Activated naive CD4-positive, alpha-beta T cell treated with anti-CD3 and anti-CD28 coated beads, Interleukin-2, amount 50 U/mL, for 72 hours (primary cell): ENCODE results near the gene RNGTT. TPM values are rescaled to one million over a fixed set of nuclear protein-coding genes. Genes with fewer than 3 reads are reported as not detected.
"Not testable (repeated sequence)": the region's sequence is repeated elsewhere in the genome, so short reads cannot be mapped to it uniquely, and the experiment has no call there.

ENCODE experiments used
- ATAC-seq, 2 donors: fragments of 150-1000 bp; cut with Tn5 transposase; 2 replicates each; pipeline ENCODE4 v1.10.0; 2021; ENCODE audit warnings: mild to moderate bottlenecking in 2 of 2, moderate library complexity in 2 of 2
- DNase-seq, 2 donors: peaks; one replicate each; pipeline ENCODE4 v3.0.0; 2021 to 2022; ENCODE audit warnings: low spot score in 2 of 2
- H3K27ac Mint-ChIP-seq, 2 donors: one replicate each; pipeline ENCODE4 v1.8.0; 2022; ENCODE audit warnings: mild to moderate bottlenecking in 2 of 2, mixed read lengths in 2 of 2
- H3K36me3 Mint-ChIP-seq, 2 donors: one replicate each; pipeline ENCODE4 v1.8.0; 2022; ENCODE audit warnings: mixed read lengths in 2 of 2
- H3K9me3 Mint-ChIP-seq, 2 donors: one replicate each; pipeline ENCODE4 v1.8.0; 2022; ENCODE audit warnings: mixed read lengths in 2 of 2
- total RNA-seq, 2 donors: library from RNA; stranded (reverse); gene quantifications; one replicate each; pipeline ENCODE4 v1.2.3, GENCODE V29; 2022

The RNGTT gene
- total RNA-seq, 2 donors from 2014 or later = 22.3 to 28.7 TPM

DNA sequence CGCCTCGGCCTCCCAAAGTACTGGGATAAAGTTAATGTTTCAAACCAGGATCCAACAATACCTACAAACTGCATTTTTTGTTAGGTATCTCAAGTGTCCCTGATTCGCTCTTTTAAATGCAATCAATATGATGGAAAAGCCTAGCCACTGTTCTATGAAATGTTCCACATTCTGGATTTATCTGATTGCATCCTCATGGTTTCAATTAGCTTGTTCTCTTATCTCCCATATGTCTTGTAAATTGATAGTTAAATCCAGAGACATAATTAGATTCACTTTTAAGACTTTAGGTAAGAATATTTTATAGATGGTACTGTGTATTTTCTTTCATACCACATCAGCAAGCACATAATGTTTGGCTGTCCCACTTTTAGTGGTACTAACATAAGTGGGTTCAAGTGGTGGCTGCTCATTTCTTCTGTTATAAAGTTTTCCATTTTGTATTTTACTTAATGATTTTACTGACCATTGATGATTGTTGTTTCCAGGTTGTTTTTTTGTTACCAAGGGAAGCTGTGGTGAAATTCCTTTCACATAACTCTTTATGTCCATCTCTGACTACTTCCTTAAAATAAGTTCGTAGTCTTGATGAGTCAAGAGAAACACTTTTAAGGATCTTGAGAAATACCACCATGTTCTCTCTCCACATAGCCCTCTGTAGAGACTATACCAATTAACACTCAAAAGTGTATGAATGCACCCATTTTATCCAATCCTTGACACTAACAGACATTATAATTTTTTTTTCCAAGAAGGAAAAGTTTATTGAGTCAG lies 40.5 kb downstream of the RNGTT start:
- Mint-ChIP-seq H3K27ac (no peak overlapping the region), H3K36me3 (peaks cover 13 to 15% of the 10 kb centered on the region in 2 donors), H3K9me3 (no peaks in the 10 kb centered on the region)
- ATAC-seq (no peak), DNase-seq (no peak)

GRCh38 chr6:88921734-88922133 lies 41.7 kb downstream of the RNGTT start:
- Mint-ChIP-seq H3K9me3 (no peaks in the 10 kb centered on the region), H3K36me3 (peaks cover 13 to 15% of the 10 kb centered on the region in 2 donors), H3K27ac (no peak overlapping the region)
- ATAC-seq (no peak), DNase-seq (no peak)

GRCh38 chr6:88920774-88921733 lies 42.4 kb downstream of the RNGTT start:
- DNase-seq = no peak
- Mint-ChIP-seq H3K9me3 (no peaks in the 10 kb centered on the region), H3K27ac (no peak overlapping the region), H3K36me3 (peaks cover 13 to 16% of the 10 kb centered on the region in 2 donors)
- no peak for ATAC-seq

DNA sequence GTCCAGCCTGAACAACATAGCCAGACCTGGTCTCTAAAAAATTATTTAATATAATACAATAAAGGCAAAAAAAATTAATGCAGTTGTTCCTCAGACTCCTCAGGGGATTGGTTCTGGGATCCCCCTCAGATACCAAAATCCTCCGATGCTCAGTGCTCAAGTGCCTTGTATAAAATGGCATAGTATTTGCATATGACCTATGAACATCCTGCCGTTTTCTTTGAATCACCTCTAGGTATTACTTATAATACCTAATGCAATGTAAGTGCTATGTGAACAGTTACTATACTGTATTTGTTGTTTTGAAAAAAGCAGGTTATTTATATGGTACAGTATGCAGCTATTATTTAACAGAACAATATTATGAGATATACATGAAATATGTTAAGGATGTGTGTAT lies 43.3 kb downstream of the RNGTT start:
- H3K36me3 Mint-ChIP-seq = peaks cover 13 to 26% of the 10 kb centered on the region in 2 donors
- no peak for ATAC-seq
- H3K9me3 Mint-ChIP-seq = no peaks in the 10 kb centered on the region
- no peak overlapping the region for H3K27ac Mint-ChIP-seq
- DNase-seq = no peak

DNA sequence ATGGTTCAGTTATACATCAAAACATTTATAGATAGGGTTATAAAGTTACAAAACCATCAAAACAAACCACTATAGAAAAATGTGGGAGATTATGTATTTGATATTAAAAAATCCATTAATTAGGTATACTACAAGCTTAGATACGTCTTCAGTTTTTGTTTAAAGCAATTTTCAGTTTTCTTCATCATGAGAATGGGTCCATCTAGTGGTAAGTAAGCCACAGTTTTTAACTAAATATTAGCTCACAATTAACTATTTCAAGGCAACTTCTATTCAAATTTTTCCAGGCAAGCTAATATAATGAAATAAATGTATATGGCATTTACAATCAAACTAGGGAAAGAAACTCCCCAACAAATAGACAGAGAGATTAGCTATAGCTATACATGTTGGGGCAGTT lies 44.4 kb downstream of the RNGTT start:
- Mint-ChIP-seq H3K27ac (no peak overlapping the region), H3K36me3 (peaks cover 8 to 36% of the 10 kb centered on the region in 2 donors), H3K9me3 (no peaks in the 10 kb centered on the region)
- no peak for ATAC-seq
- DNase-seq = no peak

- no peaks in the 10 kb centered on the region for H3K9me3 Mint-ChIP-seq
- no peak for DNase-seq
- ATAC-seq = peak in 1 of 2 donors; percentile 75
- H3K36me3 Mint-ChIP-seq = peaks cover 4 to 23% of the 10 kb centered on the region in 2 donors
- H3K27ac Mint-ChIP-seq = no peak overlapping the region
These were observed 46.7 kb downstream of the RNGTT start for GRCh38 chr6:88916615-88917208.

GRCh38 chr6:88914895-88915598 lies 48.4 kb downstream of the RNGTT start:
- Mint-ChIP-seq H3K36me3 (peaks cover 4 to 34% of the 10 kb centered on the region in 2 donors), H3K9me3 (no peaks in the 10 kb centered on the region), H3K27ac (no peak overlapping the region)
- DNase-seq = no peak
- no peak for ATAC-seq

- peaks cover 4 to 36% of the 10 kb centered on the region in 2 donors for H3K36me3 Mint-ChIP-seq
- no peak overlapping the region for H3K27ac Mint-ChIP-seq
- DNase-seq (no peak), ATAC-seq (no peak)
- no peaks in the 10 kb centered on the region for H3K9me3 Mint-ChIP-seq
These were observed 49.2 kb downstream of the RNGTT start for GRCh38 chr6:88914180-88914579.

DNA sequence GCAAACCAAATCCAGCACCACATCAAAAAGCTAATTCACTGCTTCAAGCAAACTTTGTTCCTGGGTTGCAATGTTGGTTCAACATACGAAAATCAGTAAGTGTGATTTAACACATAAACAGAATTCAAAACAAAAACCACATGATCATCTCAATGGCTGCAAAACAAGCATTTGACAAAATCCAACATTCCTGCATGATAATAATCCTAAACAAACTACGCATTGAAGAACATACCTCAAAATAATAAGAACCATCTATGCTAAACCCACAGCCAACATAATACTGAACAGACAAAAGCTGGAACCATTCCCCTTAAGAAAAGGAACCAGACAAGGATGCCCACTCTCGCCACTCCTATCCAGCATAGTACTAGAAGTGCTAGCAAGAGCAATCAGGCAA lies 49.9 kb downstream of the RNGTT start:
- DNase-seq (no peak), ATAC-seq (no peak)
- Mint-ChIP-seq H3K36me3 (peaks cover 4 to 36% of the 10 kb centered on the region in 2 donors), H3K27ac (no peak overlapping the region), H3K9me3 (no peaks in the 10 kb centered on the region)

GRCh38 chr6:88910922-88911778 lies 52.3 kb downstream of the RNGTT start:
- peaks cover 4 to 36% of the 10 kb centered on the region in 2 donors for H3K36me3 Mint-ChIP-seq
- ATAC-seq (no peak), DNase-seq (no peak)
- no peak overlapping the region for H3K27ac Mint-ChIP-seq
- no peaks in the 10 kb centered on the region for H3K9me3 Mint-ChIP-seq

- ATAC-seq (no peak), DNase-seq (no peak)
- H3K36me3 Mint-ChIP-seq = peaks cover 10 to 22% of the 10 kb centered on the region in 2 donors
- H3K27ac Mint-ChIP-seq = no peak overlapping the region
- H3K9me3 Mint-ChIP-seq = no peaks in the 10 kb centered on the region
These were observed 54.5 kb downstream of the RNGTT start for GRCh38 chr6:88908598-88909548.

GRCh38 chr6:88907148-88907547 lies 56.3 kb downstream of the RNGTT start:
- not testable (repeated sequence) for H3K27ac Mint-ChIP-seq, DNase-seq, H3K9me3 Mint-ChIP-seq, ATAC-seq
- peaks cover 5 to 27% of the 10 kb centered on the region in 2 donors for H3K36me3 Mint-ChIP-seq

GRCh38 chr6:88899569-88900316 lies 63.7 kb downstream of the RNGTT start:
- no peak for DNase-seq
- peaks cover 3 to 25% of the 10 kb centered on the region in 2 donors for H3K36me3 Mint-ChIP-seq
- H3K9me3 Mint-ChIP-seq = no peaks in the 10 kb centered on the region
- no peak overlapping the region for H3K27ac Mint-ChIP-seq
- no peak for ATAC-seq

- no peak for DNase-seq
- Mint-ChIP-seq H3K9me3 (no peaks in the 10 kb centered on the region), H3K27ac (no peak overlapping the region)
These were observed 67.5 kb downstream of the RNGTT start for GRCh38 chr6:88895911-88896310.

More at GRCh38 chr6:88895911-88896310, 67.5 kb downstream of the RNGTT start:
- ATAC-seq = no peak
- peaks cover 0 to 7% of the 10 kb centered on the region in 2 donors for H3K36me3 Mint-ChIP-seq
